NOMO-1 treated with dmso at 0.1 percent for 144 hours (cell line): ENCODE data around the gene ZBTB8OS.
"Not testable (repeated sequence)": the region's sequence is repeated elsewhere in the genome, so short reads cannot be mapped to it uniquely, and the experiment has no call there.

Source experiments
- DNase-seq: peaks from one replicate; lab custom pipeline; 2025; ENCODE audit not compliant: unreplicated experiment; lab: John Stamatoyannopoulos, UW

ZBTB8OS gene

DNA sequence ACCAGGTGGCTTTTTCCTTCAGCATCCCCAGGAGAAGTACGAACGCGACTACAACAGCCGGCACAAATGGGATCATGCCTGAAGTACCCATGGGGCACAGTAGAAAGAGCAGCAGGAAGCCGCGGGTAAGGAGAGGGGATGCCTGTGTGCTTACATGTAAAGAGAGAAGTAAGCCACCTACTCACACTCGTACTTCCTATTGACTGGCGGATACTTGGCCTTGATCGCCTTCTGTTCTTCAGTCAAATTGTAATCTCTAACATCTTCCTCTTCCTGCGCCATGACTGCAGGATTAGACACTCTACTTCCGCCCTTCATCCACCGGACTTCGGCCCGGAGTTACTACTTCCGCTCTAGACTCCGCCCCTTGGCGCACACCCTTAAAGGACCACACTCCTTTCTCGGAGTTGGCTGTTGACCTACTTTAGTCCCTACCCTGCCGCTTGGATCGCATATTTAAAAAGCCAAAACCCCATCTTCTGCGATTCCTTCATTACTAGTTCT is at the start of gene ZBTB8OS:
Gene ZBTB8OS, minus strand, starts transcription at position 303 of the 504 bp plus-strand sequence. Its CDS starts 21 bp downstream, at position 282.
- peak; percentile 96 for DNase-seq

DNA sequence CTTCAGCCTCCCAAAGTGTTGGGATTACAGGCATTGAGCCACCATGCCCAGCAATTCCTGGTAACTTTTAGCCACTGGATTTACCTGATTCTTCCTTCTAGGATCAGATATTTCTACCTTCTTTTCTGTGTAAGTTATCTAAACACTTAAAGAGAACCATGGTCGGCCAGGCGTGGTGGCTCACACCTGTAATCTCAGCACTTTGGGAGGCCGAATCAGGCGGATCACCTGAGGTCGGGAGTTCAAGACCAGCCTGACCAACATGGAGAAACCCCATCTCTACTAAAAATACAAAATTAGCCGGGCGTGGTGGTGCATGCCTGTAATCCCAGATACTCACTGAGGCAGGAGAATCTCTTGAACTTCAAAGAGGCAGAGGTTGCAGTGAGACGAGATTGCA is 46.6 kb upstream of the ZBTB8OS start:
- DNase-seq = not testable (repeated sequence)

DNA sequence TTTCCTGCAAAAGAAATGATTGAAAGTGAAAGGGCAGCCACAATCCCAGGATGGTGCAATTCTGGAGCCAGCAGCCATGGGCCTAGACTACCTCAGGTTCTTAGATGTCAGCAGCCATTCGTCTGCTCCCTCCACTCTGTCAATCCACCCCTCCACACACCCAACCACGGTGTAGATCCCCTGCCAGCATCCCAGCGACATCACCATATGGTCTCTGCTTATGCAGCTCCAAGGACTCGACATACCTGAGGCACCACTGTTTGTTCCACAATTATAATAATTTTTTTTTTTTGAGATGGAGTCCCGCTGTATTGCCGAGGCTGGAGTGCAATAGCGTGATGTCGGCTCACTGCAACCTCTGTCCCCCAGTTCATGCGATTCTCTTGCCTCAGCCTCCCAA is 45.7 kb upstream of the ZBTB8OS start:
- no peak for DNase-seq

DNA sequence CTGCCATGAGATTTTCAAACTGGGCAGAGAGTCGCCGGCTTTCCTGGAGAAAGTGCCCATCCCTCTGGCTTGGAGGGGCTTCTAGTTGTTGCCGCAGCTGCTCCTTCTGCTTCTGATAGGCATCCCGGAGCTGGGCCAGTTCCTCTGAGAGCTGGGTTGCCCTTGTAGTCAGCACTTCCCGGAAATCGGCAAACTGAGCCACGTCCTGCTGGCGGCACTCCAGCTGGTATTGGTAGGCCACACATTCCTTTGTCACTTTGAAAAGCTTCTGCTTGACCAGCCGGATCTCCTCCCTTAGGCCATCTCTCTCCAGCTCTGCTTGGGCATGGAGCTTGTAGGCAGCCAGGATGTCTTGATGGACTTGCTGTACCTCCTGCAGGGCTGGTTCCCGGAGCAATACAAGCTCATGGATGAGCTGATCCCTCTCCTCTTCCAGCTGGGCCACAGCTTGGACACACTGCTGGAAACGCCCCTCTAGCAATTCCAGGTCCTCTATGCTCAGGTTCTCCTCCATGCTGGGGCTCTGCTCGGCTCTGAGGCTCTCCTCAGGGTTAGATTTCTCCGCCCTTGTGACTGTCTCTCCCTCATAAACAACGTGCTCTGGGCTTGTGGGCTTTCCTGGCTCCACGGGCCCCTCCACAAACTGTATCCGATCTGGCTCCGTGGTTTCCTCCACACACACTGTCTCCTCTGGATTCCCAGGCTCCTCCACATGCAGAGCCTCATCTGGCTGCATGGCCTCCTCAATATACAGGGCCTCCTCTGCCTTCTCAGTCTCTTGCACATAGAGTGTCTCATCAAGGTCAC is 45.0 kb upstream of the ZBTB8OS start:
- DNase-seq = no peak

DNA sequence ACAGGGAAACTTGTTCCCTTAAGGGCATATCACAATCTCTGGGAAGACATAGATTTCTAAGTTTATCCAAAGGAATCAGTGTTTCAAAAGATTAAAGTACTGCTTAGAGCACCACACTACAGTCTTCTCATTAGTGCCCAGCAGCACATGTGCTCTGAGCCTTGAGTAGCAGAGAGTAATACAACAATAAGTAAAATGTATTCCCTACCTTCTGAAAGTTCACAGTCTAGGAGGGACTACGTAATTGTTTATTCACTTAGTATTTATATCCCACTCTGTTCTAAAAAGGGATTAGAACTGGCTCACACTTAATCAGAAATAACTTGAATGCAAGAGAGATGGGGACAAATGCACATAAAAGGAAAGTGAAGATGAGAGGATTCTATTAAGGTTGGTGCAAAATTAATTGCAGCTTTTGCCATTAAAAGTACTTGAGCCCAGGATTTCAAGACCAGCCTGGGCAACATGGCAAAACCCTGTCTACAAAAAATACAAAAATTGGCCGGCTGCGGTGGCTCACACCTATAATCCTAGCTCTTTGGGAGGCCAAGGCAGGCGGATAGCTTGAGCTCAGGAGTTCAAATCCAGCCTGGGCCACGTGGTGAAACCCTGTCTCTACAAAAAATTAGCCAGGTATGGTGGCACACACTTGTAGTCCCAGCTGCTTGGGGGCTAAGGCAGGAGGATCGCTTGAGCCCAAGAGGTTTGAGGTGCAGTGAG is 43.3 kb upstream of the ZBTB8OS start:
- no peak for DNase-seq

DNA sequence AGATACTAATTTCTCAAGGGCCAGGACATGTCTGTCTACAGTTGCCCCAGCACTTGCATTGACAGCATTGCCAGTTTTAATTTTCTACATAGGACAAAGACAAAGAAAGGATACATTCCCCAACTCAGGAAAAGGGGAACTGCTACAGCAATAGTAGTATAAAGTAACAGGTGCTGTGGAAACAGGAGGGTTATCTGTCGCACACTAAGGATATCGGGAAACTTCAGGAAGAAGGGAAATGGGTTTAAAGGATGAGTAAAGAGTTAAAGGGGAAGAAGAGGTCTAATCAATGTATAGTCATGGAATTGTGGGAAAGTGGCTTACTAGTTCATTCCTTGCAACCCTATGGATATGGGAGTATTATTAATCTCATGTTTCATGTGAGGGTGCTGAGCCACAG is 36.0 kb upstream of the ZBTB8OS start:
- no peak for DNase-seq

DNA sequence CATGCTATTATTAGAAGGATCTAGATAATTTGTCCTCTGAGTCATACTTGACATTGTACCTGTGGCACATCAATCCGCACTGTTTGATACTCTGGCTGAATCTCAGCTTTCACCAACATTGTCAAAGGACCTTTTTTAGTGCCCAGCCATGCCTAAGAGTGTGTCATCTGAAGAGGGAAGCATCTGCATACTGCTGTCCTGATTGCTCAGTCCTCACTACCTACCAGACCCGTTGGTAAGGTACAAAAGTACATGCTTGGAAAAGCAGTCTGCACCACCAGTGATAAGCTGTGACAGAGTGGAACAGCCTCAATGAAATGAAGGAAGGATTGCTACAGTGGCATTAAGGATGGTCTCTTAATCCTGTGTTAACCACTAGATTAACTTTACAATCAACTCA is 35.1 kb upstream of the ZBTB8OS start:
- DNase-seq = no peak

DNA sequence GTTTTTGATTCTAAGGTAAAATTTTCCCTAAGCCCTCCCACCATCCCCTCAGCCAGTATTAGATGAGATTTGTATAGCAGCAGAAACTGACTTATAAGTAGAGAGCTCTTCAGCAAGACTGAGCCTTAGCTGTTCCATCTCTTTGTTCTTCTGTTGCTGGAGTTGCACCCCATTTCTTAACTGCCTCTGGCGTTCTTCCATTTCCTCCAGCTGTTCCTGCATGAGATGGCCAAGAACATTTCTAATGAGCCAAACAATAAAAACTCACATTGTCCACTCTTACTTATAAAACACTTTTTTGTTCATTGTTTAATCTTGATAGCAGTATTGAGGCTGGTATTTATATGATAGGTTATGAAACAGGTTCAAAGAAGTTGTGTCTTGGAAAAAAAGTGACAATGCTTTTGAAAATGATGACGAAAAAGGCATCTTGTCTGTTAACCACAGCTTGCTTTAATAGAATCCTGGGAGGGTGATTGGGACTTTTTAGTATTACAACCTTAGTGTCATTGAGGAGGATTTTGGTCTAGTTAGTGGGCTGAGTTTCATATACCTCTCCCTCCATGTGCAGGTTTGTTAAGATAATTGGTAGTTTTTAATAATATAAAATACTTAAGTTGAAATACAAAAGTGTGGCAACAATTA is 33.9 kb upstream of the ZBTB8OS start:
- DNase-seq = no peak

DNA sequence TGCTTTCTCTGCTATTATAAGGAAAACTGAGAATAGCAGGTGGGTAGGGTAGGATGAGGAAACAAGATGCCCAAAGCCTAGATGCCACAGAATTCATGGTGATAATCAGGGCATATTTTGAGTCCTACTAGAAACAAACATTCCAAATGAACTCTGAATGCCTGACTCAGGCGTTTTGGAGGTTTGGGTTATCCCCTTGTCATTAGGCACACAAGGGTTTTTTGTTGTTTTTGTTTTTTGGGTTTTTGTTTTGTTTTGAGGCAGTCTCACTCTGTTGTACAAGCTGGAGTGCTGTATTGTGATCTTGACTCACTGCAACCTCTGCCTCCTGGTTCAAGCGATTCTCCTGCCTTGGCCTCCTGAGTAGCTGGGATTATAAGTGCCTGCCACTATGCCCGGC is 33.0 kb upstream of the ZBTB8OS start:
- DNase-seq = no peak

DNA sequence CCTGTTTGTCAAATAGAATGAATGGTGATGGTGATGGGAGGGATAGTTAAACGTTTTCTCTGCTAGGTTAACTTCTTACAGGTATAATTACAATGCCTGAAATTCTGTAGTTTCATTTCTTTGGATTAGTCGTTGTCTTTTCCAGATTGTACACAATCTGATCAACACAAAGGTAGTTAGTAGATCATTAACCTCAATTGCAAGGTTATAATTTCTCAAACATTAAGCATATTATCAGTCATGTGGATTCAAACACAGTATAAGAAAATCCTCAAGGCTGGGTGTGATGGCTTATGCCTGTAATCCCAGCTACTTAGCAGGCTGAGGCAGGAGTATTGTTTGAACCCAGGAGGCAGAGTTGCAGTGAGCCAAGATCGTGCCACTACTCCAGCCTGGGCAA is 31.6 kb upstream of the ZBTB8OS start:
- no peak for DNase-seq

DNA sequence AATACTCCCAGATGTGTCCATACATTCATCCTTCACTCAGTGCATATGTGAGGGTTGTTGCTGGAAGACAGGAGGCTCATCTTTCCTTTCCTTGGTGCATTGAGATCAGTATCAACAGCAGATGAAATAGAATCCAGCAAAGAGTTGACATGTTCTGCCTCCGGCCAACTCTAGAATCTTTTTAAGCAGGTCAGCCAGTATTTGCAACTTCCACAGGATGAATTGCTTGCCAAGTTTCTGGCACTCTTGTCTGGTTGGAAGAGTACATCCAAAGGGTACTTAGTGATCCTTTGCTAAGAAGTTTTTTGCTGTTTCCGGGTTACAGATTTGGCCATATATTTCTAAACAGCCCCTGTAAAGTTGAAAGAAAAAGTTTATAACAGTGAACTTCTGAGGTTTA is 31.2 kb upstream of the ZBTB8OS start:
- no peak for DNase-seq

DNA sequence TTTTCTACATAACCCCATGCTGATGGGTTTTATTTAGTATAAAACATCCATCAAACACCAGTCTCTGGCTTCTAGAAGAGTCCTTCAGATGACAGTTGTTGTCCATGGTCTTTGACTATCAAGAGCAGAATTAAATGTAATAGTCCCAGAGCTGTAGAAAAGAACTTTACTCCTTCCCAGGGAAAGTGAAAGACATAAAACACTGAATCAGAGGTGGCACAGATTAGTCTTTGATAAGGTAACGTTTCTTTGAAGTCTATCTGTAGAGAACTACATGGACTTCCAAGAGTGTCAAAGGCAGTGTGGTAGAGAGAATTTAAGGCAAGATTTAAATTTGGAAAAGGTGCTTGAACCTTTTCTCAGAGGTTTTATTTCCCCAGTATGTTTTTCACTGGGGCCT is 30.3 kb upstream of the ZBTB8OS start:
- no peak for DNase-seq

DNA sequence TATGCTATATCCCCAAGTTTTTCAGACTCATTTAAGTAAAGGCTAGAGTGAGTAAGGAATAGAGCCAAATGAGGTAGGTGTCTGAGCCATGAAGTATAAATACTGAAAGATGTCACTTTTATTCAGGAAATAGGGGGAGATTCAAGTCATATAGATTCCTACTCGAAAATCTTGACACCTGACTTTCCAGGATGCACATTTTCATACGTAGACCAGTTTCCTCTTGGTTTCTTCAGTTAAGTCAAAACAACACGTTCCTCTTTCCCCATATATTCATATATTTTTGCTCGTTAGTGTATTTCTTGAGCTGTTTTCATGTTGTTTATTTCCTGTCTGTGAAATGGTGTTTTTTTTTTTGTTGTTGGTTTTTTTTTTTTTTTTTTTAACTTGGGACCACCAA is 29.6 kb upstream of the ZBTB8OS start:
- not testable (repeated sequence) for DNase-seq

DNA sequence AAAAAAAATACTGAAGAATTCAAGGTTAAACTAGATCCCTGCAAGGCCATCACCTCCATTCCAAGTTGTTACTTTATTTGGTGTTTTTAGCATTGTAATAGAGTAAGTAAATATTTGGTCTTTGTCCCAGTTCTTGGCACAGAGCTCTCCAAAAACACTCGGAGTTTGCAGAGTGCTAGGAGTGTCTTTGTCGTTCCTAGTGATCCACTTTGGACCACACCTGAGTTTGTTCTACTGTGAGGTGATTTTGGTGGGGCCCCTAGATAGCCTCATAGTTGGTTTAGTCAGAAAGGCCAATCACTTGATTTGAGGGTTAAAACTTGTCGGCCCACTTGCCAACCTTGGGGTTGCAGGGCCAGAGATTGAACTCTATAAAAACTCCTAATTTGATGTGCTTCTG is 26.6 kb upstream of the ZBTB8OS start:
- DNase-seq = no peak

DNA sequence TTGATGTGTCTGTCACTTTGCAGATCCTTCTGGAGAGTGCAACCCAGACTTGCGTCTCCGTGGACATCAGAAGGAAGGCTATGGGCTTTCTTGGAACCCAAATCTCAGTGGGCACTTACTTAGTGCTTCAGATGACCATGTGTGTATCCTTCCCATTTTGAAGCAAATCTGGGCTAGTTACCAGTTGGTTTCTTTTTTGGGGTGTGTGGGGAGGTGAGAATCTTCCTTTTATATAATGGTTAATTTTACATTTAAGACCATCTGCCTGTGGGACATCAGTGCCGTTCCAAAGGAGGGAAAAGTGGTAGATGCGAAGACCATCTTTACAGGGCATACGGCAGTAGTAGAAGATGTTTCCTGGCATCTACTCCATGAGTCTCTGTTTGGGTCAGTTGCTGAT is 18.4 kb upstream of the ZBTB8OS start:
- DNase-seq = not testable (repeated sequence)

DNA sequence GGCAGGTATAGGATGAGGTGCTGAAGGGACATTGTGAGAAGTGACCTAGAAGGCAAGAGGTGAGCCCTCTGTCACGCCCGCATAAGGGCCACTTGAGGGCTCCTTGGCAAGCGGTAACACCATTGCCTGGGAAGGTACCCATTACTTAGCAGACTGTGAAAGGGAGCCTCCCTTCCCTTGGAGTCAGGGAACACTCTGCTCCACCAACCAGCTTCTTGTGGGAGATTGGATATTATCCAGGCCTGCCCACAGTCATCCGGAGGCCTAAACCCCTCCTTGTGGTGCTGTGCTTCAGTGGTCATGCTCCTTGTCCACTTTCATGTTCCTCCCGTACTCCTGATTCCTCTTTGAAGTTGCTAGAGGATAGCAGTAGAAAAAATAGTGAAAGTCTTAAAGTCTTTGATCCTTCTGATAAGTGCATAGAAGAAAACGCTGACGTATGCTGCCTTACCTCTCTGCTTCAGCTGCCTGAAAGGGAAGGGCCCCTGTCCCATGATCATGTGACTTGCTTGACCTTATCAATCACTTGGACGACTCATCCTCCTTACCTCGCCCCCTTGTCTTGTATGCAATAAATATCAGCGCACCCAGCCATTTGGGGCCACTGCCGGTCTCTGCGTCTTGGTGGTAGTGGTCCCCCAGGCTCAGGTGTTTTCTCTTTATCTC is 16.7 kb upstream of the ZBTB8OS start:
- DNase-seq = no peak

DNA sequence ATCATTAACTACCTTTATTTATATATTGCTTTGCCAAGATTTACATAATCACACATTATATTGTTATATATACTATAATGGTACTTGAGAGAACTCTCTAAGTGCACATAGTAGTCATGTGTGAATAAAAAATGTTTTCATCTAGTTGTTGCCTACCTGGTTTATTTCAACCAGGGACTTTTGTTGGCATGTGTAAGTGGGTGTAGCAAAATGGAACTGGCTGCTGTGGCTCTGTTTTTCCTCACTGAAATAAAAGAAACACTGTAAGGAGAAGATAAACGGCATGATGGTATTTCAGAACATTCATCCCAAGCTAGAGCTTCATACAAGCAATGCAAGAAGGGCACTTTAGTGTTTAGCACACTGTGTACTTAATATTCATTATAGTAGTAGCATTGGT is 15.6 kb upstream of the ZBTB8OS start:
- DNase-seq = no peak

DNA sequence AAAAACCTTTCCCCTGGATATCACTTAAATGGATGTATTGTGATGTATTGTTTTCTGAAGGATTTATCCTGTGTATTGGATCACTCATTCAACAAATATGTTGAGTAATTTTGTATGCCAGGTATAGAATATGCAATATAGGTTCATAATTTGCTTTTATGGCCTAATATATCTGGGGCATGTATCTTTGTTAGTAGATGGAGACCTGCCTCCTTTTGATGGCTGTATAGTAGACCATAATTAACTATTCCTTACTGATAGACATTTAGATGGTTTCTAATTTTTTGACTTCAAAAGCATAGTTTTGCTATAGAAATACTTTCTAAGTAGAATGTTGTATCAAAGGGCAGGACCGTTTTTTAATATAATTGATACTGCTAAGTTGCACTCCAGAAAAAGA is 9.2 kb upstream of the ZBTB8OS start:
- DNase-seq = no peak

DNA sequence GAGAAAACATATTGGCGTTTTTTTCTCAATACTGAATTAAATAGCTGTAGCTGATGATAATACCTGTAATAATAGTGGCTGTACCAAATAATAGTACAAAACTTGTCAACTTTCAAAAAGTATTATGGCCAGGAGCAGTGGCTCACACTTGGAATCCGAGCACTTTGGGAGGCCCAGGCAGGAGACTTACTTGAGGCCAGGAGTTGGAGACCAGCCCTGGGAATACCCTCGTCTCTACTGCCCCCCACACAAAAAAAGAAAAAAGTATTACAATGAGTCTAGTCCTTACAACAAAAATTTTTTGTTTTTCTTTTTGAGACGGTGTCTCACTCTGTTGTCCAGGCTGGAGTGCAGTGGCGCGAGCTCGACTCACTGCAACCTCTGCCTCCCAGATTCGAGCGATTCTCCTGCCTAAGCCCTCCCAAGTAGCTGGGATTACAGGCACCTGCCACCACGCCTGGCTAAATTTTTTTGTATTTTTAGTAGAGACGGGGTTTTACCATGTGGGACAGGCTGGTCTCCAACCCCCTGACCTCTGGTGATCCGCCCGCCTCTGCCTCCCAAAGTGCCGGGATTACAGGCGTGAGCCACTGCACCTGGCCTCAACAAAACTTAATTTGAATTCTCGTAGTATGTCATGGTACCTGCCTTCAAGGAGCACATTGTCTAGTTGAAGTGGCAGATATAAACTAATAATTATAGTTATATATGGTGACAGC is 2.1 kb upstream of the ZBTB8OS start:
- DNase-seq = no peak

DNA sequence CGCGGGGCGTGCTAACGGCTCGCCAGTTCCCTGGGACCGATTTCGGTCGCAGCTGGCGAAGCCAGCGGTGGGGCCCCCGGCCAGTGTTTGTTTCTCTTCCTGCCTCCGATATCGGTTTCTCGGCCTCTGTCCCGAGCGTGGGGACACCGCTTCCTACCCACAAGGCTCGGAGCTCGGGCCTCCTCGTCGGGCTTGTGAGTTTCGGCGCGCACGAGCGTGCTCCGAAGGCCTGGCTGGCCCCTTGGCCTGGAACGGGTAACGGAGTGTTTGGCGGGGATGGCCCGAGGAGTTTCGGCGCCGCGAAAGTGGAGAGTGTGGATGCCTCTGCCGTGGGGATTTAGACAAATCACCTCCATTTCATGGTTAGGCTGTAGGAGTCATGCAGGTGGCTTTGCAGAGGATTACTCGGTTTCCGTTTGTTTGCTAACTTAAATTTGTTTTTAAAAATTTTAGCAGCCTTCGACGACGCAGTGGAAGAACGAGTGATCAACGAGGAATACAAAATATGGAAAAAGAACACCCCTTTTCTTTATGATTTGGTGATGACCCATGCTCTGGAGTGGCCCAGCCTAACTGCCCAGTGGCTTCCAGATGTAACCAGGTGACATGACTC is 1.2 kb upstream of the ZBTB8OS start:
- no peak for DNase-seq
